Thyroid gland (tissue), 4 donors: ENCODE data around the gene DTYMK.

Experiments used
- CTCF ChIP-seq, 6 experiments: fragments of 200-600 bp in 3 of 6; fragments of 450-650 bp in 3 of 6; sonication (generic) in 3 of 6; IDR thresholded peaks; one replicate each; pipeline ENCODE4 v1.5.1; 2016 to 2019; ENCODE audit warnings: antibody characterized with exemption in 6 of 6, mild to moderate bottlenecking in 2 of 6, inconsistent platforms in 1 of 6, moderate library complexity in 1 of 6
- POLR2A ChIP-seq, 2 donors: fragments of 450-650 bp; IDR thresholded peaks; one replicate each; pipeline ENCODE4 v1.6.1; 2017; ENCODE audit warnings: antibody characterized with exemption in 2 of 2, mild to moderate bottlenecking in 2 of 2, moderate library complexity in 1 of 2

GRCh38 chr2:241686324-241686649 lies 328 bp downstream of the DTYMK start:
- TF ChIP-seq CTCF (IDR thresholded peaks at IDR 0.05) (peak in 1 of 6 experiments; percentile 2), POLR2A (IDR thresholded peaks at IDR 0.05) (no peak)
